ENCODE measurements around the gene ERI2. TPM values are rescaled to one million over a fixed set of nuclear protein-coding genes. Genes with fewer than 3 reads are reported as not detected.

Gene ERI2, protein sequence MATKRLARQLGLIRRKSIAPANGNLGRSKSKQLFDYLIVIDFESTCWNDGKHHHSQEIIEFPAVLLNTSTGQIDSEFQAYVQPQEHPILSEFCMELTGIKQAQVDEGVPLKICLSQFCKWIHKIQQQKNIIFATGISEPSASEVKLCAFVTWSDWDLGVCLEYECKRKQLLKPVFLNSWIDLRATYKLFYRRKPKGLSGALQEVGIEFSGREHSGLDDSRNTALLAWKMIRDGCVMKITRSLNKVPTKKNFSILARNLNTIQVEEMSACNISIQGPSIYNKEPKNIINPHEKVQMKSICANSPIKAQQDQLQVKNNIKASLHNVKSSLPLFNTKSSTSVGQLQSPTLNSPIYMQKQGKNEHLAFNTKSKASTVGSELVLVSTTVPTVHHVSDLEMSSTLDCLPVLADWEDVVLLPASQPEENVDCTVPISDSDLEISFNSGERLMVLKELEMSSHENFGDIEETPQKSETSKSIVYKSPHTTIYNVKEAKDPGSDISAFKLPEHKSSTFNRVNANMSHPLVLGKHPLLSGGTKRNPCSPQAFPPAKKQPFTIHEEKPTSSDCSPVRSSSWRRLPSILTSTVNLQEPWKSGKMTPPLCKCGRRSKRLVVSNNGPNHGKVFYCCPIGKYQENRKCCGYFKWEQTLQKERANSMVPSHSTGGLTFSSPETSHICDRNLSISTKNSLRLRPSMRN
- 15.7 to 18.3 TPM (median 16.9 TPM) in 3 replicates for total RNA-seq (2021)
- Bru-seq, nascent RNA: percentile 48 among the genes with signal in this experiment
- long read RNA-seq, experiment 1, transcript ERI2-202 (9 exons, 3,499 nt): major isoform, 7 of 66 reads
- long read RNA-seq, experiment 1, transcript ERI2-215 (9 exons, 2,646 nt): minor isoform, 6 of 66 reads
- long read RNA-seq, experiment 1, transcript ERI2-206 (10 exons, 2,903 nt): major isoform, 7 of 66 reads
- long read RNA-seq, experiment 1, partial matches to known transcripts: 18 of 66 reads
- long read RNA-seq, experiment 1, other reads (novel, unspliced or antisense): 26 of 66 reads
- long read RNA-seq, experiment 2, partial matches to known transcripts: 4 of 15 reads
- long read RNA-seq, experiment 2, other reads (novel, unspliced or antisense): 9 of 15 reads
- long read RNA-seq, experiment 3, partial matches to known transcripts: 0 of 5 reads
- long read RNA-seq, experiment 3, other reads (novel, unspliced or antisense): 4 of 5 reads

GRCh38 chr16:20806168-20807050, at the start of gene ERI2, which contains the start of gene REXO5:
Gene ERI2 (minus strand): TSS chr16:20806472. CDS start chr16:20806430, 42 bp downstream.
Gene REXO5 (plus strand): TSS chr16:20806527. CDS start chr16:20806954, 427 bp downstream.
- peak; percentile 91 for DNase-seq (ENCODE audit: low spot score)
- POLR2A ChIA-PET: interaction anchor here (0.5 to 1.2 kb wide), 9 partner anchors 10 to 274 kb away, joined by 3 to 7 read pairs (median 4); partner anchors contain the start of genes DCUN1D3, LYRM1 and THUMPD1
- Mint-ChIP-seq H3K4me3 (peak within 1 kb of the TSS; percentile 97), H3K36me3 (no peaks in the 10 kb centered on the region), H3K27ac (peak within 1 kb of the TSS; percentile 98), H3K27me3 (ENCODE audit: low read depth) (no peaks in the 10 kb centered on the region; the same call in 1 of the 2 replicates), H3K4me1 (peaks cover 15% of the 10 kb centered on the region), H3K9me3 (no peaks in the 10 kb centered on the region)
- CTCF ChIA-PET: interaction anchor here (0.8 to 1.8 kb wide), 11 partner anchors 10 to 495 kb away, joined by 3 to 9 read pairs (median 4); no protein-coding TSS in a partner anchor
- ATAC-seq: peak; percentile 88
- TF ChIP-seq NR3C1 (CRISPR knock-in tag; conservative IDR thresholded peaks at IDR 0.05; ENCODE audit: low read depth): no peak
- no peak for TF ChIP-seq IRF1 (CRISPR knock-in tag; IDR thresholded peaks at IDR 0.05)
- no peak for TF ChIP-seq MLX (CRISPR knock-in tag; IDR thresholded peaks at IDR 0.05)
- no peak for TF ChIP-seq ERG (CRISPR knock-in tag; IDR thresholded peaks at IDR 0.05)
- TF ChIP-seq JUN (CRISPR knock-in tag; IDR thresholded peaks at IDR 0.05): no peak
- TF ChIP-seq, protein P1, sequence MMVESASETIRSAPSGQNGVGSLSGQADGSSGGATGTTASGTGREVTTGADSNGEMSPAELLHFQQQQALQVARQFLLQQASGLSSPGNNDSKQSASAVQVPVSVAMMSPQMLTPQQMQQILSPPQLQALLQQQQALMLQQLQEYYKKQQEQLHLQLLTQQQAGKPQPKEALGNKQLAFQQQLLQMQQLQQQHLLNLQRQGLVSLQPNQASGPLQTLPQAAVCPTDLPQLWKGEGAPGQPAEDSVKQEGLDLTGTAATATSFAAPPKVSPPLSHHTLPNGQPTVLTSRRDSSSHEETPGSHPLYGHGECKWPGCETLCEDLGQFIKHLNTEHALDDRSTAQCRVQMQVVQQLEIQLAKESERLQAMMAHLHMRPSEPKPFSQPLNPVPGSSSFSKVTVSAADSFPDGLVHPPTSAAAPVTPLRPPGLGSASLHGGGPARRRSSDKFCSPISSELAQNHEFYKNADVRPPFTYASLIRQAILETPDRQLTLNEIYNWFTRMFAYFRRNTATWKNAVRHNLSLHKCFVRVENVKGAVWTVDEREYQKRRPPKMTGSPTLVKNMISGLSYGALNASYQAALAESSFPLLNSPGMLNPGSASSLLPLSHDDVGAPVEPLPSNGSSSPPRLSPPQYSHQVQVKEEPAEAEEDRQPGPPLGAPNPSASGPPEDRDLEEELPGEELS (CRISPR knock-in tag; IDR thresholded peaks at IDR 0.05): peak; percentile 29; the same call in 1 of the 2 replicates
- peak; percentile 61; the same call in 1 of the 2 replicates for TF ChIP-seq E2F1 (CRISPR knock-in tag; IDR thresholded peaks at IDR 0.05)
- TF ChIP-seq MYBL2 (CRISPR knock-in tag; IDR thresholded peaks at IDR 0.05): peak; percentile 97
- TF ChIP-seq ZBTB21 (CRISPR knock-in tag; IDR thresholded peaks at IDR 0.05; ENCODE audit: borderline replicate concordance): no peak
- TF ChIP-seq NR1H2 (CRISPR knock-in tag; IDR thresholded peaks at IDR 0.05): no peak
- TF ChIP-seq ATF6 (CRISPR knock-in tag; IDR thresholded peaks at IDR 0.05): no peak
- TF ChIP-seq, protein P2, sequence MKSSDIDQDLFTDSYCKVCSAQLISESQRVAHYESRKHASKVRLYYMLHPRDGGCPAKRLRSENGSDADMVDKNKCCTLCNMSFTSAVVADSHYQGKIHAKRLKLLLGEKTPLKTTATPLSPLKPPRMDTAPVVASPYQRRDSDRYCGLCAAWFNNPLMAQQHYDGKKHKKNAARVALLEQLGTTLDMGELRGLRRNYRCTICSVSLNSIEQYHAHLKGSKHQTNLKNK (CRISPR knock-in tag; IDR thresholded peaks at IDR 0.05): no peak
- peak; percentile 95 for TF ChIP-seq FOXP1 (CRISPR knock-in tag; IDR thresholded peaks at IDR 0.05; ENCODE audit: borderline replicate concordance)
- TF ChIP-seq JAZF1 (CRISPR knock-in tag; IDR thresholded peaks at IDR 0.05): no peak
- TF ChIP-seq, protein P3, sequence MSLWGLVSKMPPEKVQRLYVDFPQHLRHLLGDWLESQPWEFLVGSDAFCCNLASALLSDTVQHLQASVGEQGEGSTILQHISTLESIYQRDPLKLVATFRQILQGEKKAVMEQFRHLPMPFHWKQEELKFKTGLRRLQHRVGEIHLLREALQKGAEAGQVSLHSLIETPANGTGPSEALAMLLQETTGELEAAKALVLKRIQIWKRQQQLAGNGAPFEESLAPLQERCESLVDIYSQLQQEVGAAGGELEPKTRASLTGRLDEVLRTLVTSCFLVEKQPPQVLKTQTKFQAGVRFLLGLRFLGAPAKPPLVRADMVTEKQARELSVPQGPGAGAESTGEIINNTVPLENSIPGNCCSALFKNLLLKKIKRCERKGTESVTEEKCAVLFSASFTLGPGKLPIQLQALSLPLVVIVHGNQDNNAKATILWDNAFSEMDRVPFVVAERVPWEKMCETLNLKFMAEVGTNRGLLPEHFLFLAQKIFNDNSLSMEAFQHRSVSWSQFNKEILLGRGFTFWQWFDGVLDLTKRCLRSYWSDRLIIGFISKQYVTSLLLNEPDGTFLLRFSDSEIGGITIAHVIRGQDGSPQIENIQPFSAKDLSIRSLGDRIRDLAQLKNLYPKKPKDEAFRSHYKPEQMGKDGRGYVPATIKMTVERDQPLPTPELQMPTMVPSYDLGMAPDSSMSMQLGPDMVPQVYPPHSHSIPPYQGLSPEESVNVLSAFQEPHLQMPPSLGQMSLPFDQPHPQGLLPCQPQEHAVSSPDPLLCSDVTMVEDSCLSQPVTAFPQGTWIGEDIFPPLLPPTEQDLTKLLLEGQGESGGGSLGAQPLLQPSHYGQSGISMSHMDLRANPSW (CRISPR knock-in tag; conservative IDR thresholded peaks at IDR 0.05; ENCODE audit: low read depth): no peak
- no peak for TF ChIP-seq AR (CRISPR knock-in tag; IDR thresholded peaks at IDR 0.05)

Measured in WTC11 (cell line).